Vagina (tissue), 2 donors: ENCODE measurements around the gene PAK1. TPM values are rescaled to one million over a fixed set of nuclear protein-coding genes. Genes with fewer than 3 reads are reported as not detected.

ENCODE experiments used
- DNase-seq, 2 donors: peaks; one replicate each; pipeline ENCODE4 v3.0.0-alpha.2; 2017; ENCODE audit errors: extremely low spot score in 2 of 2
- H3K27ac ChIP-seq: fragments of 200-600 bp; sonication (generic); one replicate; pipeline ENCODE4 v1.5.1; 2019
- H3K27me3 ChIP-seq: fragments of 200-600 bp; sonication (generic); one replicate; pipeline ENCODE4 v1.5.1; 2019
- H3K36me3 ChIP-seq, 2 donors: fragments of 200-600 bp; sonication (generic); one replicate each; pipeline ENCODE4 v1.5.1; 2017 to 2019
- H3K4me1 ChIP-seq: fragments of 200-600 bp; sonication (generic); one replicate; pipeline ENCODE4 v1.5.1; 2019
- H3K4me3 ChIP-seq, 2 donors: fragments of 200-600 bp; sonication (generic); 1 replicate in 1 of 2; 2 replicates in 1 of 2; pipeline ENCODE4 v1.5.1; 2016 to 2019
- H3K9me3 ChIP-seq: fragments of 200-600 bp; sonication (generic); one replicate; pipeline ENCODE4 v1.5.1; 2019
- CTCF ChIP-seq, 3 experiments: fragments of 450-650 bp in 2 of 3; fragments of 200-600 bp in 1 of 3; sonication (generic) in 1 of 3; IDR thresholded peaks; one replicate each; pipeline ENCODE4 v1.5.1; 2017 to 2019; ENCODE audit warnings: antibody characterized with exemption in 3 of 3, mild to moderate bottlenecking in 2 of 3, moderate library complexity in 2 of 3
- POLR2A ChIP-seq, 2 donors: fragments of 450-650 bp; IDR thresholded peaks; one replicate each; pipeline ENCODE4 v1.6.1; 2017; ENCODE audit warnings: antibody characterized with exemption in 2 of 2, mild to moderate bottlenecking in 2 of 2, moderate library complexity in 2 of 2
- POLR2AphosphoS5 ChIP-seq, 2 donors: sonication (generic); formaldehyde crosslinking; IDR thresholded peaks; one replicate each; pipeline ENCODE4 v1.9.0; 2017; ENCODE audit warnings: antibody characterized with exemption in 2 of 2, mild to moderate bottlenecking in 2 of 2, low read depth in 1 of 2; ENCODE audit not compliant: insufficient read depth in 1 of 2
- intact Hi-C: fragments of 100-400 bp; cut with DNase I; formaldehyde crosslinking; loops from one replicate; pipeline ENCODE4 v1.15.1; 2023
- total RNA-seq: library from RNA; depleted of rRNA; stranded (reverse); fragments of >200 nt; gene quantifications from one replicate; pipeline ENCODE4 v1.2.3, GENCODE V29; 2016

Gene PAK1
- total RNA-seq, 1 donor from 2014 or later = 43.5 TPM

GRCh38 chr11:77508019-77508418 is 34.1 kb upstream of the PAK1 start:
- Histone ChIP-seq H3K27me3 (no peaks in the 10 kb centered on the region), H3K4me1 (peaks cover 3% of the 10 kb centered on the region), H3K4me3 (no peak overlapping the region), H3K9me3 (no peaks in the 10 kb centered on the region), H3K36me3 (no peaks in the 10 kb centered on the region), H3K27ac (no peak overlapping the region)
- no peak for TF ChIP-seq CTCF (IDR thresholded peaks at IDR 0.05)
- DNase-seq = no peak
- intact Hi-C loops = no loop called here

GRCh38 chr11:77506857-77507256 is 33.0 kb upstream of the PAK1 start:
- no peak for DNase-seq
- intact Hi-C loops = no loop called here
- peaks cover 12% of the 10 kb centered on the region for H3K4me1 ChIP-seq
- H3K27ac ChIP-seq = no peak overlapping the region
- no peak overlapping the region for H3K4me3 ChIP-seq
- no peaks in the 10 kb centered on the region for H3K9me3 ChIP-seq
- TF ChIP-seq CTCF (IDR thresholded peaks at IDR 0.05) (no peak), POLR2A (IDR thresholded peaks at IDR 0.05) (no peak), POLR2AphosphoS5 (IDR thresholded peaks at IDR 0.05; ENCODE audit: insufficient read depth in 1 of 2, low read depth in 1 of 2) (no peak)
- H3K27me3 ChIP-seq = no peaks in the 10 kb centered on the region
- H3K36me3 ChIP-seq = no peaks in the 10 kb centered on the region

DNA sequence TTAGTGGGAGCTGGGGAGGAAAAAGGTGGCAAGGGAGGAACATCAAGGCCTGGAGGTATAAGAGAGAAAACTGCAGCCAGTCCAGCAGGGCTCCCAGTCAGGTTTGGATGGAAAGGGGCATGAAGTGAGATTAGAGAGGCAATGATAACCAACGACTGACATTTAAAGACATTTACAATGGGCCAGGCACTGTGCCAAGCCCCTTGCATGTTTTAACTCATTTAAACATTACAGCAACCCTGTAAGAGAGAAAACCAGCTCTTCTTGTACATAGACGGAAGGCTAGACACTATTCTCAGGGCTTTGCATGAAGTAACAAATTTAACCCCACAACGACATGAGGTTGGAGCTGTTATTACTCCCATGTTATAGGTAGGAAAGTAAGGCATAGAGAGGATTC is 32.1 kb upstream of the PAK1 start:
- Histone ChIP-seq H3K4me1 (peaks cover 12% of the 10 kb centered on the region), H3K4me3 (no peak overlapping the region), H3K36me3 (no peaks in the 10 kb centered on the region), H3K27ac (no peak overlapping the region), H3K9me3 (no peaks in the 10 kb centered on the region), H3K27me3 (no peaks in the 10 kb centered on the region)
- no peak for TF ChIP-seq POLR2A (IDR thresholded peaks at IDR 0.05)
- TF ChIP-seq CTCF (IDR thresholded peaks at IDR 0.05) = no peak
- TF ChIP-seq POLR2AphosphoS5 (IDR thresholded peaks at IDR 0.05; ENCODE audit: insufficient read depth in 1 of 2, low read depth in 1 of 2) = no peak
- no peak for DNase-seq
- intact Hi-C loops = no loop called here

DNA sequence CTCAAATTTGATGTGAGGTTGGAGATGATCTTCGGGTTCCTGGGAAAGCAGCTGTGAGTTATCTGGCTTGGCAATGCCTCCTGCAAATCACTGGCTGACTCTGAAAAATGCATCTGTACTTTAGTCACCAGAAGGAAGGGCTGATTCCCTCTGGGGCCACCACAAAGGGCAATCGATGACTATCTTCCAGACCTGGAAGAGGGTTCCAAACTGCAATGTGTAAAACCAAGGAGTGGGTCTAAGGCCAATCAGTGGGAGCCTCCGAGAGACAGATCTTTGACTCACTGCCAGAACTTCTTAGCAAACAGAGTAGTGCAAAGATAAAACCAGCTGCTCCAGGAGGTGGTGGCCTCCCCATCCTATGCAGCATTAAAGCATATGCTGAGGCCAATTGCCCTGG is 29.1 kb upstream of the PAK1 start:
- intact Hi-C loops = no loop called here
- Histone ChIP-seq H3K4me1 (peaks cover 12% of the 10 kb centered on the region), H3K4me3 (no peak overlapping the region), H3K27me3 (no peaks in the 10 kb centered on the region), H3K36me3 (no peaks in the 10 kb centered on the region), H3K9me3 (no peaks in the 10 kb centered on the region), H3K27ac (no peak overlapping the region)
- DNase-seq = no peak
- TF ChIP-seq CTCF (IDR thresholded peaks at IDR 0.05) (no peak), POLR2AphosphoS5 (IDR thresholded peaks at IDR 0.05; ENCODE audit: insufficient read depth in 1 of 2, low read depth in 1 of 2) (no peak), POLR2A (IDR thresholded peaks at IDR 0.05) (no peak)

- no peak for DNase-seq
- TF ChIP-seq POLR2AphosphoS5 (IDR thresholded peaks at IDR 0.05; ENCODE audit: insufficient read depth in 1 of 2, low read depth in 1 of 2) (no peak), POLR2A (IDR thresholded peaks at IDR 0.05) (no peak), CTCF (IDR thresholded peaks at IDR 0.05) (no peak)
- no peaks in the 10 kb centered on the region for H3K36me3 ChIP-seq
- H3K4me3 ChIP-seq = no peak overlapping the region
- H3K4me1 ChIP-seq = peaks cover 12% of the 10 kb centered on the region
- H3K27me3 ChIP-seq = no peaks in the 10 kb centered on the region
- intact Hi-C loops = no loop called here
- H3K9me3 ChIP-seq = no peaks in the 10 kb centered on the region
- no peak overlapping the region for H3K27ac ChIP-seq
Measured at GRCh38 chr11:77502346-77502905, 28.5 kb upstream of the PAK1 start.
